Measurements from ENCODE around the gene ZBTB16. TPM values are rescaled to one million over a fixed set of nuclear protein-coding genes. Genes with fewer than 3 reads are reported as not detected.
A peak's percentile ranks its signal among the peaks of the same experiment; 100 is the strongest.

ZBTB16 gene
- total and polyA plus RNA-seq, 4 donors, result 8.9 to 140 (median 34.5) TPM

- 68% methylated on average over 7 of the region's 7 CpGs for WGBS
- no peaks in the 10 kb centered on the region for H3K36me3 ChIP-seq (ENCODE audit: control insufficient read depth in 4 of 4, insufficient read depth in 3 of 4, low read depth in 1 of 4, low read length in 3 of 4)
- peak overlapping the region; percentile 4 to 13 for H3K27ac ChIP-seq (ENCODE audit: low read depth in 1 of 2, low read length in 2 of 2)
- H3K9ac ChIP-seq (ENCODE audit: low read depth in 1 of 2, low read length in 2 of 2), result no peak overlapping the region
- peaks cover 13 to 62% (median 51%) of the 10 kb centered on the region in 4 donors for H3K4me1 ChIP-seq (ENCODE audit: control insufficient read depth in 4 of 4, insufficient read depth in 4 of 4, low read length in 3 of 4)
- DNase-seq (ENCODE audit: low spot score), result no peak
- no peaks in the 10 kb centered on the region for H3K9me3 ChIP-seq (ENCODE audit: control insufficient read depth in 4 of 4, low read length in 3 of 4)
- TF ChIP-seq HNF4A (conservative IDR thresholded peaks at IDR 0.05) (peak in 1 of 2 donors; percentile 3), NR2F2 (IDR thresholded peaks at IDR 0.05) (no peak)
- TF ChIP-seq, protein P1, sequence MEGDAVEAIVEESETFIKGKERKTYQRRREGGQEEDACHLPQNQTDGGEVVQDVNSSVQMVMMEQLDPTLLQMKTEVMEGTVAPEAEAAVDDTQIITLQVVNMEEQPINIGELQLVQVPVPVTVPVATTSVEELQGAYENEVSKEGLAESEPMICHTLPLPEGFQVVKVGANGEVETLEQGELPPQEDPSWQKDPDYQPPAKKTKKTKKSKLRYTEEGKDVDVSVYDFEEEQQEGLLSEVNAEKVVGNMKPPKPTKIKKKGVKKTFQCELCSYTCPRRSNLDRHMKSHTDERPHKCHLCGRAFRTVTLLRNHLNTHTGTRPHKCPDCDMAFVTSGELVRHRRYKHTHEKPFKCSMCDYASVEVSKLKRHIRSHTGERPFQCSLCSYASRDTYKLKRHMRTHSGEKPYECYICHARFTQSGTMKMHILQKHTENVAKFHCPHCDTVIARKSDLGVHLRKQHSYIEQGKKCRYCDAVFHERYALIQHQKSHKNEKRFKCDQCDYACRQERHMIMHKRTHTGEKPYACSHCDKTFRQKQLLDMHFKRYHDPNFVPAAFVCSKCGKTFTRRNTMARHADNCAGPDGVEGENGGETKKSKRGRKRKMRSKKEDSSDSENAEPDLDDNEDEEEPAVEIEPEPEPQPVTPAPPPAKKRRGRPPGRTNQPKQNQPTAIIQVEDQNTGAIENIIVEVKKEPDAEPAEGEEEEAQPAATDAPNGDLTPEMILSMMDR (IDR thresholded peaks at IDR 0.05; ENCODE audit: low read depth, low read length, missing input control), result no peak
- H3K4me3 ChIP-seq (ENCODE audit: low read depth in 1 of 3, low read length in 3 of 3), result no peak overlapping the region
- H3K27me3 ChIP-seq (ENCODE audit: control insufficient read depth in 4 of 4, insufficient read depth in 4 of 4, low read length in 3 of 4), result no peaks in the 10 kb centered on the region
These were observed 204.1 kb downstream of the ZBTB16 start for GRCh38 chr11:114263513-114264170.

DNA sequence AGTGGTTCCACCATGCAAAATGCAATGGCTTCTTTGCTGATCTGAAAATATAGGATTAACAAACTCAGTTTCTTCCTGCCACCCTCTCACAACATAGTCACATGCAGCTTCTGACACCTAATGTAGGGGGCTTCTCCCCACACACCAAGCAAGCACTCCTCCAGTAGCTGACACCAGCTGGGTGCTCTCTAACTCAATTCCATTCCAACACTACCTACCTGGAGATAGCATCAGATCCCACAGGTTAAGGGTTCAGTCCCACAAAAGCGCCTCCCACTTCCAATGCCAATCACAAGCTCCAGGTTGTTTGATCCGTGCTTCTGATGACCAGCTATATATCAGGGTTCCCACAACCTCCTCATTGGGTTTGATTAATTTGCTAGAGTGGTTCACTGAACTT, 204.9 kb downstream of the ZBTB16 start:
- DNase-seq (ENCODE audit: low spot score), result no peak
- Histone ChIP-seq H3K27ac (ENCODE audit: low read depth in 1 of 2, low read length in 2 of 2) (no peak overlapping the region), H3K9ac (ENCODE audit: low read depth in 1 of 2, low read length in 2 of 2) (no peak overlapping the region), H3K4me3 (ENCODE audit: low read depth in 1 of 3, low read length in 3 of 3) (no peak overlapping the region), H3K4me1 (ENCODE audit: control insufficient read depth in 4 of 4, insufficient read depth in 4 of 4, low read length in 3 of 4) (peaks cover 13 to 56% (median 48%) of the 10 kb centered on the region in 4 donors), H3K36me3 (ENCODE audit: control insufficient read depth in 4 of 4, insufficient read depth in 3 of 4, low read depth in 1 of 4, low read length in 3 of 4) (no peaks in the 10 kb centered on the region), H3K27me3 (ENCODE audit: control insufficient read depth in 4 of 4, insufficient read depth in 4 of 4, low read length in 3 of 4) (no peaks in the 10 kb centered on the region), H3K9me3 (ENCODE audit: control insufficient read depth in 4 of 4, low read length in 3 of 4) (no peaks in the 10 kb centered on the region)
- no peak for TF ChIP-seq NR2F2 (IDR thresholded peaks at IDR 0.05)
- 81% methylated on average over 2 of the region's 2 CpGs for WGBS

- Histone ChIP-seq H3K27me3 (ENCODE audit: control insufficient read depth in 4 of 4, insufficient read depth in 4 of 4, low read length in 3 of 4) (no peaks in the 10 kb centered on the region), H3K36me3 (ENCODE audit: control insufficient read depth in 4 of 4, insufficient read depth in 3 of 4, low read depth in 1 of 4, low read length in 3 of 4) (no peaks in the 10 kb centered on the region), H3K27ac (ENCODE audit: low read depth in 1 of 2, low read length in 2 of 2) (peak overlapping the region; percentile 4 to 61), H3K9ac (ENCODE audit: low read depth in 1 of 2, low read length in 2 of 2) (no peak overlapping the region), H3K4me1 (ENCODE audit: control insufficient read depth in 4 of 4, insufficient read depth in 4 of 4, low read length in 3 of 4) (peaks cover 13 to 51% (median 45%) of the 10 kb centered on the region in 4 donors), H3K4me3 (ENCODE audit: low read depth in 1 of 3, low read length in 3 of 3) (peak overlapping the region in 1 of 3 donors; percentile 30), H3K9me3 (ENCODE audit: control insufficient read depth in 4 of 4, low read length in 3 of 4) (no peaks in the 10 kb centered on the region)
- DNase-seq (ENCODE audit: low spot score), result no peak
- WGBS, result 30% methylated on average over 8 of the region's 8 CpGs
- TF ChIP-seq NR2F2 (IDR thresholded peaks at IDR 0.05) (no peak), RAD21 (IDR thresholded peaks at IDR 0.05) (peak in 1 of 2 donors; percentile 36), MAX (IDR thresholded peaks at IDR 0.05) (no peak), YY1 (IDR thresholded peaks at IDR 0.05) (peak; percentile 60), SP1 (IDR thresholded peaks at IDR 0.05) (peak; percentile 69), RXRA (IDR thresholded peaks at IDR 0.05) (peak; percentile 75 to 83), JUND (IDR thresholded peaks at IDR 0.05) (peak in 1 of 2 donors; percentile 56), TAF1 (conservative IDR thresholded peaks at IDR 0.05) (peak; percentile 77), FOXA2 (IDR thresholded peaks at IDR 0.05) (no peak), GABPA (IDR thresholded peaks at IDR 0.05 in 1 of 2, conservative IDR thresholded peaks at IDR 0.05 in 1 of 2) (no peak), HNF4G (IDR thresholded peaks at IDR 0.05) (peak; percentile 65), FOXA1 (IDR thresholded peaks at IDR 0.05) (no peak), HNF4A (conservative IDR thresholded peaks at IDR 0.05) (peak; percentile 81 to 82), EGR1 (IDR thresholded peaks at IDR 0.05; ENCODE audit: low read depth in 2 of 2) (no peak)
- TF ChIP-seq, protein P2, sequence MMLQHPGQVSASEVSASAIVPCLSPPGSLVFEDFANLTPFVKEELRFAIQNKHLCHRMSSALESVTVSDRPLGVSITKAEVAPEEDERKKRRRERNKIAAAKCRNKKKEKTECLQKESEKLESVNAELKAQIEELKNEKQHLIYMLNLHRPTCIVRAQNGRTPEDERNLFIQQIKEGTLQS (IDR thresholded peaks at IDR 0.05), result no peak
- TF ChIP-seq, protein P1 (IDR thresholded peaks at IDR 0.05; ENCODE audit: low read depth, low read length, missing input control), result no peak
- TF ChIP-seq, protein P3, sequence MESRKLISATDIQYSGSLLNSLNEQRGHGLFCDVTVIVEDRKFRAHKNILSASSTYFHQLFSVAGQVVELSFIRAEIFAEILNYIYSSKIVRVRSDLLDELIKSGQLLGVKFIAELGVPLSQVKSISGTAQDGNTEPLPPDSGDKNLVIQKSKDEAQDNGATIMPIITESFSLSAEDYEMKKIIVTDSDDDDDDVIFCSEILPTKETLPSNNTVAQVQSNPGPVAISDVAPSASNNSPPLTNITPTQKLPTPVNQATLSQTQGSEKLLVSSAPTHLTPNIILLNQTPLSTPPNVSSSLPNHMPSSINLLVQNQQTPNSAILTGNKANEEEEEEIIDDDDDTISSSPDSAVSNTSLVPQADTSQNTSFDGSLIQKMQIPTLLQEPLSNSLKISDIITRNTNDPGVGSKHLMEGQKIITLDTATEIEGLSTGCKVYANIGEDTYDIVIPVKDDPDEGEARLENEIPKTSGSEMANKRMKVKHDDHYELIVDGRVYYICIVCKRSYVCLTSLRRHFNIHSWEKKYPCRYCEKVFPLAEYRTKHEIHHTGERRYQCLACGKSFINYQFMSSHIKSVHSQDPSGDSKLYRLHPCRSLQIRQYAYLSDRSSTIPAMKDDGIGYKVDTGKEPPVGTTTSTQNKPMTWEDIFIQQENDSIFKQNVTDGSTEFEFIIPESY (IDR thresholded peaks at IDR 0.05), result no peak
These were observed 205.8 kb downstream of the ZBTB16 start for GRCh38 chr11:114265122-114265878.

All from liver (tissue), 9 donors.